HG03280 (cell line): Measurements from ENCODE around the gene NMNAT1.
"Not testable (repeated sequence)": the region's sequence is repeated elsewhere in the genome, so short reads cannot be mapped to it uniquely, and the experiment has no call there.

Source experiments
- ATAC-seq: cut with Tn5 transposase; IDR thresholded peaks from one replicate; pipeline ENCODE4 v1.9.1; 2021; ENCODE audit warnings: mild to moderate bottlenecking, moderate library complexity; ENCODE audit not compliant: unreplicated experiment

The NMNAT1 gene

GRCh38 chr1:9917901-9918300 is 25.4 kb upstream of the NMNAT1 start:
- ATAC-seq, result no peak

- no peak for ATAC-seq
These were observed 22.7 kb upstream of the NMNAT1 start for GRCh38 chr1:9920606-9921005.

GRCh38 chr1:9922342-9922741 is 20.9 kb upstream of the NMNAT1 start:
- ATAC-seq, result no peak

- ATAC-seq, result no peak
These were observed 16.0 kb upstream of the NMNAT1 start for GRCh38 chr1:9927259-9927658.

GRCh38 chr1:9929431-9930385 is 13.6 kb upstream of the NMNAT1 start:
- ATAC-seq, result no peak

GRCh38 chr1:9942399-9942938 is 806 bp upstream of the NMNAT1 start:
- ATAC-seq, result peak; percentile 22

- no peak for ATAC-seq
These were observed 3.0 kb downstream of the NMNAT1 start for GRCh38 chr1:9946315-9946714.

GRCh38 chr1:9957726-9958125 is 14.5 kb downstream of the NMNAT1 start:
- no peak for ATAC-seq

GRCh38 chr1:9960011-9960410 is 16.7 kb downstream of the NMNAT1 start:
- ATAC-seq, result no peak

GRCh38 chr1:9960706-9961562 is 17.7 kb downstream of the NMNAT1 start:
- ATAC-seq, result no peak

- ATAC-seq, result no peak
These were observed 41.0 kb downstream of the NMNAT1 start for GRCh38 chr1:9984253-9984652.

GRCh38 chr1:9985001-9985400 is 41.7 kb downstream of the NMNAT1 start:
- no peak for ATAC-seq

- ATAC-seq, result no peak
These were observed 46.5 kb downstream of the NMNAT1 start for GRCh38 chr1:9989773-9990172.

- ATAC-seq, result no peak
These were observed 47.7 kb downstream of the NMNAT1 start for GRCh38 chr1:9990944-9991343.

- no peak for ATAC-seq
These were observed 49.6 kb downstream of the NMNAT1 start for GRCh38 chr1:9992910-9993309.

GRCh38 chr1:9993561-9994075 is 50.3 kb downstream of the NMNAT1 start:
- no peak for ATAC-seq

GRCh38 chr1:9996624-9997582 is 53.6 kb downstream of the NMNAT1 start, which contains the start of gene RBP7:
RBP7 (plus strand) TSS chr1:9997228; CDS start chr1:9997259, 31 bp downstream.
- no peak for ATAC-seq

GRCh38 chr1:10001016-10001665 is 57.9 kb downstream of the NMNAT1 start:
- ATAC-seq, result no peak

GRCh38 chr1:10005248-10005647 is 62.0 kb downstream of the NMNAT1 start:
- ATAC-seq, result not testable (repeated sequence)
